Kasumi-1 (cell line): Measurements from ENCODE around the gene BMPR1B.
"Not testable (repeated sequence)": the region's sequence is repeated elsewhere in the genome, so short reads cannot be mapped to it uniquely, and the experiment has no call there.

Experiments
- DNase-seq, 2 experiments: peaks; one replicate each; lab custom pipeline; 2025; lab: John Stamatoyannopoulos, UW

Gene BMPR1B

GRCh38 chr4:94833394-94833793 is 75.6 kb downstream of the BMPR1B start:
- DNase-seq: no peak

DNA sequence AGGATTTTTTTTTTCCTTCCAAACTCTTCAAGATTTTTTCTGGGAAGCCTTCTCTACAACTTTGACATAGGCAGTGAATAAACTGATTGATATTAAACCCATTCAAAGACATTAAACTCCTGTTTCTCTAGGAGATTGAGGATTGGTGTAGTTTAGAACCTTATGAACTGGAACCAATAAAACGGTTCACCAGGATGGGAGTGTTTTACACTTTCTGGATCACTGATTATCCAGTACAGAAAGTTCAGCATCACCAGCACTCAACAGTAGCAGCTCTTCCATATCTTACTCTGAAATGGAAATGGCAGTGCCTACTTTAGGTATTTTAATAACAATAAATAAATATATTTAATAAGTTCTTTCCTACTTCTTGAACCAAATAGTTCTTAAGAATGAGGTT is 76.7 kb downstream of the BMPR1B start:
- no peak for DNase-seq

- DNase-seq: not testable (repeated sequence)
Observed at GRCh38 chr4:94841166-94841863, 83.6 kb downstream of the BMPR1B start.

DNA sequence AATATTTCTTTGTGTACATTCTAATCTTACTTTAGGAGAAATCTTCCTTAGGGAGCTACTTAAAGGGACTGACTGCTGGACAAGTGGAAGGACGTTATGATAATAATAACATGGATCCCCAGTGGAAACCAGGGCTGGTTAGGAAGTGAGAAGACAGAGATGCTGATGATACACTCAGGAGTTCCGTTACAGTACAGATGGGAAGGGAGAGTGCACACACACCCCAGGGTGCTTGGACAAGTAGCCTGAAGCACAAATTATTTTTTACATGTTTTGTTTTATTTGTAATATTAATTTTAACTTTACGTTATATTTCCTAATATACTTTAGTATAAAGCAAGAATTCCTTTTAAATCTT is 84.1 kb downstream of the BMPR1B start:
- no peak for DNase-seq

DNA sequence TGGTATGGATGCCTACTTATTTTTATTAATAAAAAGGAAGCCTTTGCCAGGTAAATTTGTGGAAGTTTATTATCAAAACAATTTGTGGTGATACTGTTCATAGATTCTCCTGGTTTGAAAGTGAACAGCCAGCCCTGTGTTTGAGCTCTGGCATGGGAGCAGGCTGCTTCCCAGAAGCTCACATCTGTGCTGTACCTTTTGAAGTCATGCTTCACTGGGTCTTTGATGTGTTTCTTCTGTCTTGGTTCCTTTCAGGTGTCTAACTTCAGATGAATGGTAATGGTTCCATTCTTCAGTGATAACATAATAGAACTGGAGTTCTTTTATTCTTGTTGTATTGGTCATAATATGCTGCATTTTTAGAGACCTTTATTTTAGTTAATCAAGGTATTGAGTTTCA is 85.5 kb downstream of the BMPR1B start:
- DNase-seq: no peak

GRCh38 chr4:94848326-94848725 is 90.6 kb downstream of the BMPR1B start:
- DNase-seq: no peak

- no peak for DNase-seq
Observed at GRCh38 chr4:94849901-94850300, 92.1 kb downstream of the BMPR1B start.

DNA sequence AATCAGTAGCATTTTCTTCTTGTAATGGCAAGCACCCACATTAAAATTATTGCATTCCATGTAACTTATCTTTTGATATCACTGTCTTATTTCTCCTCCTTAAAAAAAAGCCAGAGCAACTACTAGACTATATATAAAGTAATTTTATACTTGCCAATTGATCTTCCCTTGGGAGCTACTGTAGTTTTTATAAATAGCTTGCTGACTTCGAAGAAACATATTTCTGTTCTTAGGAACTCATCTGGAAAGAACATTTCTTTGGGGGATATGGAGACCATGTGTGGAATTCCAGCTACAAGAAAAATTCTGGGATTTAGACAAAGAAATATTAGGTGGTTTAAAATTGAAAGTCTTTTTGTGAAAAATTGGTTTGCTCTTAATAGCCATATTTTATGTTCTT is 94.9 kb downstream of the BMPR1B start:
- DNase-seq: no peak

GRCh38 chr4:94856030-94856429 is 98.3 kb downstream of the BMPR1B start:
- DNase-seq: no peak

- peak; percentile 44 to 53 for DNase-seq
Observed at GRCh38 chr4:94870146-94870545, 112.4 kb downstream of the BMPR1B start.

- no peak for DNase-seq
Observed at GRCh38 chr4:94871644-94872305, 114.0 kb downstream of the BMPR1B start.

DNA sequence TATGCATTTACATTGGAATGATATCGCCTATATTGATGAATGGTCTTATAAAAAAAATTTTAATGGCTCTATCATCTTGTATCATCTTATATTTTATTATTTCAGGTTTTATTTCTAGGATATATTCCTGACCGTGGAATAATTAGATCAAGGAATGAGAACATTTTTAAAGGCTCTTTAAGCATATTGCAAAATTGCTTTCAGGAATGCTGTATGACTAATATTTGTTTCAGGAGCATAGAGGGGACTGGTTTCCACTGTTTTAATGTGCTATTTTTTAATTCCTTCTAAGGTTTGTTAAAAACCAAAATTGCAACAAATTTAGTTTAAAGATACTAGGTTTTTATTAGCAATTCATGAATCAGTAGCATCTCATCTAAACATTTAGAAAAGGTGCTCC is 120.2 kb downstream of the BMPR1B start:
- DNase-seq: no peak

DNA sequence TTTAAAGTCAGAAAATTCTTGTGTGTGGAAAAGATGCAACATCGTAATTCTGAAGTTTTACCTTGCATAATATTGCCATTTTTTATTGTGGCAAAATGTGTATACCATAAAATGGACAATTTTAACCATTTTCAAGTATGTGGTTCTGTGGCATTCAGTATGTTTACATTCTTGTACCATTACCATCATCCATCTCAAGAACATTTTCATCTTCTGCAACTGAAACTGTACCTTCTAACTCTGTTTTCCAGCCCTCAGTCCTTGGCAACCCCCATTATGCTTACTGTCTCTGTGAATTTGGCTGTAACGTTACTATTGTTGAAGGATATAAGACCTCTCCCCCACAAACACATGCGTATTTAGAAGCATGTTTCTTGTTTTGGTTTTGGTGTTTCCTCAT is 123.2 kb downstream of the BMPR1B start:
- no peak for DNase-seq

DNA sequence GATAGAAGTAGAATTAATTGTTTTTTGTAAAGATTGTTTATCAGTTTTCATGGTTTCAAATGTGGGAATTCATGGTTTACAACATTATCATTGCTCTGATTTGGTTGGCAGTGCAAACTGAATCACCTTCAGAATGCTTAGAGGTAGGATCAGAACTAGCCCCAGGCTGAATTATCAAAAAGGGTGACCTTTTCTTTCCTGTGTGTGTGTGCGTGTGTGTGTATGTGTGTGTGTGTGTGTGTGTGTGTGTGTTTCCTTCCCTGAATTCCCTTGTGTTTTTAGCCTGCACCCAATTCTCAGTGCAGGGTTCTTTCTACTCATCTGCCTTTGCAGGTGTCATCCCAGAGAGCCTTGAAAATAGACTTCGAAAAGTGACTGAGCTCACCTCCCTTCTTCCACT is 125.0 kb downstream of the BMPR1B start:
- DNase-seq: no peak

DNA sequence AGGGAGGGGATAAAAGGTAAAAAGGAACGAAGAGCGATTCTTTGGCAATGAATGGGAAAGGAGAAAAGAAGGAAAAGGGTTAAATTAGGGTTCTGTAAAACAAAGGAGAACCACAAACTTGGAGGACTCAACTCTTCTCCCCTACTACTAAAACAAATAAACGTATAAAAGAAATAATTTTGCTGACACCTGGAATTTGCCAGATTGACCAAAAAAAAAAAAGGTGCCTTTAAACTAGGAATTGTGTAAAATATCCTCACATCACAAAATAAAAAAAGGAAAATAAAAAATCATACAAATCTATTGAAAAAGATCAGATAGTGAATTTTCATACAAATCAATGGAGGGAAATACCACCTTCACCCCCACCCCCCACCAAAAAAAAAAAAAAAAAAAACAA is 129.3 kb downstream of the BMPR1B start:
- no peak for DNase-seq

GRCh38 chr4:94889523-94889922 is 131.8 kb downstream of the BMPR1B start:
- peak in 1 of 2 experiments; percentile 12 for DNase-seq

- no peak for DNase-seq
Observed at GRCh38 chr4:94889946-94890345, 132.2 kb downstream of the BMPR1B start.

DNA sequence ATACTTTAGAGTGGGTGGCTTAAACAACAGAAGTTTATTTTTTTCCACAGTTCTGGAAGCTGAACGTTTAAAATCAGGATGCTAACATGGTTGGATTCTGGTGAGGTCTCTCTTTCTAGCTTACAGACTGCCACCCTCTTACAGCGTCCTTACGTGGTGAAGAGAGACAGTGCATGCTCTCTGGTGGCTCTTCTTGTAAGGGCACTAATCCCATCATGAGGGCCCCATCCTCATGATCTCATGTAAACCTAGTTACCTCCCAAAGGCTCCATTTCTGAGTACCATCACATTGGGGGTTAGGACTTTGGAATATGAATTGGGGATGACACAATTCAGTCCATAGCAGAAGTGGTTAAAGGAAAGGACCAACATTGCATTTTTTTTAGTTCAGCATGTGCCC is 132.8 kb downstream of the BMPR1B start:
- no peak for DNase-seq

GRCh38 chr4:94892051-94892450 is 134.3 kb downstream of the BMPR1B start:
- DNase-seq: no peak

- DNase-seq: no peak
Observed at GRCh38 chr4:94895081-94895480, 137.3 kb downstream of the BMPR1B start.

- no peak for DNase-seq
Observed at GRCh38 chr4:94897023-94897422, 139.3 kb downstream of the BMPR1B start.

DNA sequence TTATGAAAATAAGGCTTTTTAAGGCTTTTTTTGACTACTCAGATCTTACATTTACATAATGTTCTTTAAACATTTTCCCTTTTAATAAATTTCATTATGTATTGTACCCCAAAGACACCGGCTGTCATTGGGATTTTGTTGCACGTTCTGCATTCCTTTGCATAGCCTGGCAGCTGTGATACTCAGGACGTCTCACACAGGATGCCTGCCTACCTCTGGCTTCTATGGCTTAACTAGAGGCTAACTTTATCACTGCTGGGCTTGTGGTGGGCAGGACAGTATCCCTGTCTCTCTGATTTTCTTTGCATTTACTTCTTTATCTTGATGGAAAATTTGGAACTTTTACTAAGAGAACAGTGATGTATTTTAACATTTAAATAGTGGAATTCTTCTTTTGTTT is 147.8 kb downstream of the BMPR1B start:
- no peak for DNase-seq

DNA sequence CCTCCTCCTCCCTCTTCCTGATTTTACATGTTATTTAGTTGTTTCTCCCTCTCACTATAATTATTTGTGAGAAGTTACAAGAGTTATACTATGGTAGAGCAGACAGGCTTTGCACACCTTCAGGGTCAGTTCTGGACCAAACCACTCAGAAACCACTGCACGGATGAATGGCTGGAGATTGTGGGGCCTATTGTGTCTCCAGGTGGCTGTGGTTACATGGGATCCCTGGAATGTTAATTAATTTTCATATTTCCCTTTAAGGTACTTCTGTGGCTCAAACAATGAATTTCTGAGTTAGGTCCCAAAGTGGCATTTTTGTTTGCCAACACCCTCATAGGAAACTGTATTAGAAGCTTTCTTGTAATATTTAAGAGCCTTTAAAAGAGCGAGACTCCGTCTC is 151.9 kb downstream of the BMPR1B start:
- no peak for DNase-seq

DNA sequence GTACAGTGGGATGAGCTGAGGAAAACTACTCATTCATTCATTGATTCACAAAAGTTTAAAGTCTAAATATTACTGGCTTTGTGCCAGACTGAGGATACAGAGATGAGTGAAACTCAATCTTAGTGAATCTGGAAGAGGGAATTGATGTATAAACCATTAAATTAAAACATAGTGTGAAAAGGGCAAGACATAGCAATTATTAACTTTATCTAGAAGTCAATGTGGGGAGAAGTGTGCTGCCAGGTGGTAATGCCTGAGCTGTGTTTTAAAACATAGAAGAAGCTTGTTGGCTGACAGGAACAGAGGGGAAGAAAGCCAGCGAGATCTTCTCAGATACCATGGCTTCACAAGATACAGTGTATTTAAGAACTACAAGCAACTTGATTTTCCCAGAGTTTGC is 153.4 kb downstream of the BMPR1B start:
- DNase-seq: no peak
